HG03521 (cell line): Measurements from ENCODE around the gene FAAP24.
A peak's percentile ranks its signal among the peaks of the same experiment; 100 is the strongest.
"Not testable (repeated sequence)": the region's sequence is repeated elsewhere in the genome, so short reads cannot be mapped to it uniquely, and the experiment has no call there.

ENCODE experiments used
- ATAC-seq: cut with Tn5 transposase; IDR thresholded peaks from one replicate; pipeline ENCODE4 v1.9.1; 2021; ENCODE audit warnings: mild to moderate bottlenecking, moderate library complexity; ENCODE audit not compliant: unreplicated experiment

Gene FAAP24, protein sequence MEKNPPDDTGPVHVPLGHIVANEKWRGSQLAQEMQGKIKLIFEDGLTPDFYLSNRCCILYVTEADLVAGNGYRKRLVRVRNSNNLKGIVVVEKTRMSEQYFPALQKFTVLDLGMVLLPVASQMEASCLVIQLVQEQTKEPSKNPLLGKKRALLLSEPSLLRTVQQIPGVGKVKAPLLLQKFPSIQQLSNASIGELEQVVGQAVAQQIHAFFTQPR

DNA sequence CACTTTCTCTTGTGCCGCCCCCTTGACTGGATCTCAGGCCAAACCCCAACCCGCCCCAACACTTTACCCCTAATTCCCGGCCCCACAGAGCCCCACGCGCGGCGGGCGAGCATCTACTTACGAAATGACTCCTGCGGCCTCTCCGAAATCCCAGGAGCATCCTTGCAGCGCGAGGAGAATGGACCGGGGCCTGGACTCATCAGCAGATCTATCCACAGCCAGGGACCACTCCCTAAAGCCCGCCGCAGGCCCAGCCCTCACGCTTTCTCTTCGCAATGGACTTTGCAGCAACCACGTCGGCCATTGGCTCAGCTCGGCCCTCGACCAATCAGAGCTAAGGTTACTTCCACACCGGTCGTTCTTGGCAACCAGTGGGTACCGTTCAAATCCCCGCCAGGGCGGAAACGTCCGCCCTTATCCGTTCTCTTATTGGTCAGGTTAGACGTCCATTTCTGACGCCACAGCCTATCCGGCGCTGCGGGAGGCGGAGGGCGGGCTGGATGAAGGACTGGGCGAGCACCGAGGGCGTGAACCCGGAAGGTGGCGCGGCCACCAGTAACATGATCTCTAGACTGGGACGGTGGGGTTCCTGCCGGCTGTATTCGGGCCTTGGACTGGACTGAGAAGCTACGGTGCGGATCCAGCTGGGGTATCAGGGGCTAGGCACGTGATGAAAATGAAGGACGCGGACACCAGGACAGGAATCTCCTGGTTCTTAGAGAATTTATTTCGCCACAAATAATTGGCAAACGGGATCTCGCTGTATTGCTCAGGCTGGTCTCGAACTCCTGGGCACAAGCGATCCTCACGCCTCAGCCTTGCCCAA is at the start of gene FAAP24, which contains the start of gene CEP89:
FAAP24 (plus strand) TSS at position 528 of the 826 bp plus-strand sequence. CDS start 955 bp downstream, outside the sequence.
CEP89 (minus strand) TSS at position 244 of the 826 bp plus-strand sequence; CDS start at position 160, 84 bp downstream.
- ATAC-seq, result peak; percentile 98

DNA sequence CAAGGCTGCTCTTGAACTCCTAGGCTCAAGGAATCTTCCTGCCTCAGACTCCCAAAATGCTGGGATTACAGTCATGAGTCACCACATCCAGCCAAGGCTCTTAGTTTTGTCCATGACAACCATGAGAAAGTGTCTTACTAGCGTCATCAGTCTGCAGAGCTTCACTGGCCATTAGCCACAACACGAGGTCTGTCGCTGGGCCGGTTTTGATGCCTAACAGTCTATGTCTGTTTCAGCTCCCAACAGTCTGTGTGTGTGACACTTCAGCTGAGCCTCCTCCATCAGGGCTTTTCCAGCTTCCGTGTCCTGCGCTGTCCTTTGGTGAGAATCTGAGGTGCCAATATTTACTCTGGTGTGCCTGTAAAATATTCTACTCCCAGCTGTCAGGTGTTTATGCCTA is 47.8 kb upstream of the FAAP24 start:
- ATAC-seq, result no peak

DNA sequence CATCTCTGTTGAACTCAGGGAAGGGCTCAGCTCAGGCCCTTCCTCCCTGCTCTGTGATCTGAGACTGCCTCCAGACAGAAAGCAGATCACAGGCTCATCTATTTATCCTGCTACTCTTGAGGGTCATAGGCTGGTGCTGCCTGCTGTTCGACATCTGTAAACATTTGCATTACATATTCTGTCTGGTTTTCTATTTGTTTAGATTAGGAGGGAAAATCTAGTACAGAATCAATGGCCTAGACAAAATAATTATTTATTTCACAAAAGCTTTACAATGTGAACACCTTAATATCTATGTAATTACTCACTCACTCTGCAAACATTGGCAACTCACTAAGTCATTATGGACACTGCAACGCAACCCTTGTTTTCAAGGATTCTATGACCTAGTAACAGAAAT is 43.2 kb upstream of the FAAP24 start:
- ATAC-seq, result no peak

DNA sequence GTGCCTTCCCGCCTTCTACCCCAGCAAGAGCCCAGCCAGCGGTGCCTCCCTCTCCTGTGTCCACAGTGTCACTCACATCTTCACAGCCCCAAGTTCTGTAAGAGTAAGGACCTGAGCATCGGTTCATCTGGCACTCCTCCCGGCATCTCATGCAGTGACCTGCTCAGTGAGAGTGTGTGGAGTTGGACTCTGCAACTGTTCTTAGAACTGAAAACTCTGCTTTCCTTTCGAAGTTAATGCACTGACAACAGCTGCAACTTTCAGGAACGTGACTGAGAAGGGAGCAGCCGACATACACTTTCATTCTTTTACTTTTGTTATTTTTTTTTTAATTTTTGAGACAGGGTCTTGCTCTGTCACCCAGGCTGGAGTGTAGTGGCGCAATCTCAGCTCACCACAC is 41.5 kb upstream of the FAAP24 start:
- no peak for ATAC-seq

DNA sequence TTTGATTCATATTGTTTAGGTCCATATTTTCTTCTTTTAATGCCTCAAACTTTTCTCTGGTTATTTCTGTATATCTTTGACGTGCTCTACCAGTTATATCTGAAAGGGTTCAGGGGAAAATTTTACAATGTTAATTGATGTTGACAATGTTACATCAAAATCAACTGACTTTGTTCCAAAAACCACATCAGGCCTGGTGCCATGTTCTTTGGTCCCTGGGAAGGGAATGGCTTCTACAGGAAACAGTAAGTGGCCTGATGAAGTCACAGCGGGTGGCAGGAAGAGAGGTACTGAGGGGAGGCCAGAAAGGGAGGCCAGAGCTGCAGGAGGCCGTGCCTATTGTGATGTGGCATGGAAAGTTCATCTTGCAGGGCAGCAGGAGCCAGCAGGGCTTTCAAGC is 38.5 kb upstream of the FAAP24 start:
- no peak for ATAC-seq

DNA sequence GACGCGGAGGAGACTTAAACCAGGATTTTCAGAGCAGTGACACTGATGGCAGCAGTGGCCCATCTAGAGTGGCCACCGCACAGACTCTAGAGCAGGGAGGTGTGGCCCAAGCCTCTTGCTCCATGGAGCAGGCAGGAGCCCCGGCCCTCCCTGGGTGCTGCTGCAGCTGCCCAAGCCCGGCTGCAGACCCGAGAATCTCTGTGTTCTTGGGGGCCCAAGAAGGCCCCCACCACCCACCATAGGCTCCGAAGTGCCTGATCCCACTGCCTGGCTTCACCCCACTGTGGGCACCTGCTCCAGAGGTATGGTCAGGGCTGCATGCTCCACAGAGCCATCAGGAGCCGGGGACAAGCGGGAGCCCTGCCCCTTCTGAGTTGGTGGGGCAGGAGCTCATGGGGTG is 36.4 kb upstream of the FAAP24 start:
- no peak for ATAC-seq

DNA sequence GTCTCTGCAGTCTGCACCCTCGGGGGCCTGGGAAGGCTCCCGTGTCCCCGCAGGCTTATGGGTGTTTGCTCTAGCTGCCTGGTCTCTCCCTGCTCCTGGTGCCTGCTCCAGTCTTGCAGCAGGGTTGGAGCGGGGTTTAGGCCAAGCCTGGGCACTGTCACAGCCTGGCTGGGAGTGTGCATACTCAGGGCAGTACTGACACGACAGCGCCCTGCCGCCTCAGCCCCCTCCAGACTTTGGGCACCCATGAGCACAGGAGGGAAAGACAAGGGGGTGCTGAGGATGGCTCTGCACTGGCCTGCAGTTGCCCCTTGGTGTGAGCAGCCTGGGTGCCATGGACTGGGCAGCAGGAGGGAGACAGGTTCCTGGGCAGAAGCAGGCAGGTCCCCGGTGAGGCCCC is 36.0 kb upstream of the FAAP24 start:
- ATAC-seq, result no peak

DNA sequence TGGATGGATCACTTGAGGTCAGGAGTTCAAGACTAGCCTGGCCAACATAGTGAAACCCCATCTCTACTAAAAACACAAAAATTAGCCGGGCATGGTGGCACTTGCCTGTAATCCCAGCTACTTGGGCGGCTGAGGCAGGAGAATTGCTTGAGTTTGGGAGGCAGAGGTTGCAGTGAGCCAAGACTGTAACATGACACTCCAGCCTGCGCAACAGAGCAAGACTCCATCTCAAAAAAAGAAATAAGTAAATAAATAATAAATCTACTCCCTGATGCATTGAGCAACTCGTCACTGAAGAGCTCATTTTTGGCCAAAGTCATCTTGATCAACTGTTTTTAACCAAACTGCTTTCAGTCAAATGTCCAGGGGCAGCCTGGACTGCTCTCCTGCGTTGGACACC is 30.8 kb upstream of the FAAP24 start:
- not testable (repeated sequence) for ATAC-seq

DNA sequence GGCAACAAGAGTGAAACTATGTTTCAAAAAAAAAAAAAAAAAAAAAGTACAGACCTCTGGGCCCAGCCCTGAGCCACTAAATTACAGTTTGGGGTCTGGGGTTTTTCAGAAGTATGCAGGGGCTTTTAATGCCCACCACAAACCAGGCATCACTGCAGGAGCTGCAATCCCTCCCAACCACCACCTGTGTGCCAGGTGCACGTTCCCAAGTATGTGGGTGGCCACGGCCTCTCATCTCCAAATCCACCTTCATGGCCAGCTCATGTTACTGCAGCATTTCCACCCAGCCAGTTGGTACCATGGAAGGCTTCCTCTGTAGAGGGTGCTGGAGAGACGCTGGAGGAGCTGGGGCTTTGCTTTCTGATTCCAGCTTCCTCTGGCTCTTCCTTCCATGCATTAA is 26.8 kb upstream of the FAAP24 start:
- ATAC-seq, result no peak

DNA sequence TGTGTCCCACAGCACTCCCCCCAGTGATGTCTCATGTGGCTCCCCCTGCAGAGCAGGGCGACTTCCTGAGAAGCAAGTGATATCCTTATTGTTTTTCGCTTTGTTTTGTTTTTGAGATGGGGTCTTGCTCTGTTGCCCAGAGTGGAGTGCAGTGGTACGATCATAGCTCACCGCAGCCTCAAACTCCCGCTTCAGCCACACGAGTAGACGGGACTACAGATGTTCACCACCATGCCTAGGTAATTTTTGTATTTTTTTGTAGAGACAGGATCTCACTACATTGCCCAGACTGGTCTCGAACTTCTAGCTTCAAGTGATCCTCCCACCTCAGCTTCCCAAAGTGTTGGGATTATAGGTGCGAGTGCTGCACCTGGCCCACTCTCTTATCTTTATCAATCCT is 5.3 kb upstream of the FAAP24 start:
- ATAC-seq, result no peak

DNA sequence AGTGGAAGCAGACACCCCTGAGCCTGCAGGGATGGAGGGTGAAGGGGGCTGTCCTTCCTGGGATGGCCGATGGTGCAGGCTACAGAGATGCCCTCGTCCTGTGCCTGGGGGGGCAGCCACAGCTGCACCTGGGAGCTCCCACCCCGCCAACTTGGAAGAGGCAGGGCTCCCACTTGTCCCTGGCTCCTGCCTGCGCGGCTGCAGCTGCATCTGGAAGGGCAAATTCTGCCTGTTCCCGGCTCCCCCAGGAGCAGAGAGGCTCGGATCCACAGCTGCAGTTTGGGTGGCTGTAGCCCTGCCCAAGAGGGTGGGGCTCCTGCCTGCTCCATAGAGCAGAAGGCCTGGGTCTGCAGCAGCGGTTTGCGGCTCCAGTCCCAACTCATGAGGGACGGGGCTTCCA is 2.5 kb upstream of the FAAP24 start:
- ATAC-seq, result no peak

DNA sequence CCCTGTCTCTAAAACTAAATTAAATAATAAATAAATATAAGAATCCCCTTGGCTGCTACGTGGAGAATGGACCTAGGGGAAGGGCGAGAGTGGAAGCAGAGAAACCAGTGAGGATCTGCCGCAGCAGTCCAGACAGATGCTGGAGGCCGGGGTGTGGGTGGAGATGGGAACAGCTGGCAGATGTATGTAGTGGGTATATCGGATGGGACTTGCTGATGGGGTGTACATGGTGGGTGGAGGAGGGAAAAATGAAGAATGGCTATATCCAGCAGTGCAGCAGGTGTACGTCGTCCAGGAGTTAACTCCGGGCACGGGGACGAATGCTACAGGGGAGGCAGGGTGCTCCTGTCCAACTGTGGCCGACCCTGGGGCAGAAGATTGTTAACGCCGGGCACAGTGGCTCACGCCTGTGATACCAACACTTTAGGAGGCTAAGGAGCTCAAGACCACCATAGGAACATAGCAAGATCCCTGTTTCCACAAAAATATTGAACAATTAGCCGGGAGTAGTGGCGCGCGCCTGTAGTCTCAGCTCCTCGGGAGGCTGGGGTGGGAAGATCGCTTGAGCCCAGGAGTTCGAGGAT is 938 bp upstream of the FAAP24 start:
- ATAC-seq, result no peak

DNA sequence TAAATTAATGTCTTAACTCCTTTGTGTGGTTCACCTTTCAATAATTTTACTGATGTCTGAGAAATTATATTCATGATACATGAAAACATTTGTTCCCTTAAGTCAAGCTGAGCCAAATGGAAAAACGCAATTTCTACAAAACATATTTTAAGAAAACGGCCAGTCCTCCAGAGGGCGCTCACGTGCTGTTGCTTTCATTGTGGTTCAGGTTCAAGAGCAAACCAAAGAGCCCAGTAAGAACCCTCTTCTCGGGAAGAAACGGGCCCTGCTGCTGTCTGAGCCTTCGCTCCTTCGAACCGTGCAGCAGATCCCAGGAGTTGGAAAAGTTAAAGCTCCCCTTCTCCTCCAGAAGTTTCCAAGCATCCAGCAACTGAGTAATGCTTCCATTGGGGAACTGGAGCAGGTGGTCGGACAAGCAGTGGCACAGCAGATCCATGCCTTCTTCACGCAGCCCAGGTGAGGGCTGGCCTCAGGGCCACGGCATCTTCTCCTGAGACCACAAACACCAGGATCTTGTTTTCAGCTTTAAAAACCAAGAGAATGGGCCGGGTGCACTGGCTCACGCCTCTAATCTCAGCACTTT is 4.3 kb downstream of the FAAP24 start:
- no peak for ATAC-seq

DNA sequence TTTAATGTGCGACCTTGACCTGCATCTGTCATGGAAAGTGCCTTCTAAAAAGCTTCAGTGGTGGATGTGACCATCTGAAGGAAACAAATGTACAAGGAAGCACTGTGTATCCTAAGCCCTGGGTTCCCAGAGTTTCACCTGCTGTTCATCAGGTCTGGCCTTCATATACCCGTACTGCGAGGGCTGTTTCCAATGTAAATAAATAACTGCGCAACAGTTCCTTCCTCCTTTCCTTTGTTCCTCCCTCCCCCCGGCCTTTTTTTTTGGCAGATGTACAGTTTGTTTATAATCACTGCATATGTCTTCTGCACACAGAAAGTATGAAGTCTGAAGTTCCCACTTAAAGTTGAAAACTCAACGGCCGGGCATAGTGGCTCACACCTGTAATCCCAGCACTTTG is 5.2 kb downstream of the FAAP24 start:
- no peak for ATAC-seq

DNA sequence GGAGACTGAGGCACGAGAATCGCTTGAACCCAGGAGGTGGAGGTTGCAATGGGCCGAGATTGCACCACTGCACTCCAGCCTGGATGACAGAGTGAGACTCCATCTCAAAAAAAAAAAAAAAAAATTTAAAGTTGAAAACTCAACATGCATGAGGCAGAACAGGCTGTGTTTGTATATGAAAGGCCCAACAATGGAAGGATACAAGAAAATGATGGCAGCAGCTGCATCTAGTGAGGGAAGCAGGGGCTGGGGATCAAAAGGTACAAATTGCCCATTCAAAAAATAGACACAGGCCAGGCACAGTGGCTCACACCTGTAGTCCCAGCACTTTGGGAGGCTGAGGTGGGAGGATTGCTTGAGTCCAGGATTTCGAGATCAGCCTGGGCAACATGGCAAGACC is 5.8 kb downstream of the FAAP24 start:
- ATAC-seq, result not testable (repeated sequence)

DNA sequence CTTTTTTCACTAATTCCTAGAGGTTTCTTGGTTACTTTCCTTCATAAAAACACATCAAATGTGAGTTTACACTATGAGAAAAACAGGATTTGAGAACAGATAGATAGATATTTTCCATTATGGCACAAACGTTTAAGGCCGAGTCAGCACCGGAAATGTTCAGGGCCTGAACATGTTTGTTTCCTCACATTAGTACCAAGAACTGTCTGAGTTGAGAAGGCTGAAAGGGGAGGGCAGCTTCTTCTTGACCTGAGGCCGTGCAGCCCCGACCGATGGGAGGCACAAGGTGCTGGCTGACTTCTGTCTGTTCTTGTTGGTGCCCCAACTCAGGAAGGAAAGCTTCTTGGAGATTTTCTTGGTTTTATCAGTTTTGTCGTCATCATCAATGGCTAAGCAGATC is 7.8 kb downstream of the FAAP24 start:
- not testable (repeated sequence) for ATAC-seq

DNA sequence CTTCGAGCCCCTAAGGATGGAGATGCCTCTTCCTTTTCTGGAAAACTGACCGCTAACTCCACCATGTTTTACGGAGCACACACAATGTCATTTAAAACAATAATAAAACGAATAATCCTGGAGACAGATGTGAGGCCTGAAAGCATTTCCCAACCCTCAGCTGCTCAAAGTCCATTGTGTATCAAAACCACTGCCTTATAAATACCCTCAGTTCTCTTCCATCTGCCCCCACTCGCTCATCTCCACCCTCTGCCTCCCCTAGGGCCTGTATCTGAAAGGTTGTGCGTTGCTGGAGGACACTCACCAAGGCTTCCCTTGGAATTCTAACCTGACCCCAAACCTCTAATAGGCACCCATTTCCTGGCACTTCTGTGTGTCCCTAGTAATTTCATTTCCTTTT is 10.4 kb downstream of the FAAP24 start:
- not testable (repeated sequence) for ATAC-seq

DNA sequence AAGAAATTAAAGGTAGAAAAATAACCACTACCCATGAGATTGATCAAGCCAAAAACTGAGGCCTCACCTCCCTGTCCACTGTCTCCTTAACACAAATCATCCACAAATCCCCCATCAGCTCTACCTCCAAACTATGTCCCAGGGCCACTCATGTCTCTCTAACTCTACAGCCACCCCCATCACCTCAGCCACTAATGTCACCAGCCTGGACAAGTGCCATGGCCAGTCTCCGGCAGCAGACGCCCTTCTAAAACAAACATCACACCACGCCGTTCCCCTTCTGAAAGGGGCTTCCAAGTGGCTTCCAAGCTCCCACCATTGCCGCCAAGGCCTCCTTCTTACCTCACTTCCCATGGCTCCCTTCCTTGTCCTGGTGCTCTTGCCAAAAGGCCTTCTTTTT is 16.2 kb downstream of the FAAP24 start:
- not testable (repeated sequence) for ATAC-seq

DNA sequence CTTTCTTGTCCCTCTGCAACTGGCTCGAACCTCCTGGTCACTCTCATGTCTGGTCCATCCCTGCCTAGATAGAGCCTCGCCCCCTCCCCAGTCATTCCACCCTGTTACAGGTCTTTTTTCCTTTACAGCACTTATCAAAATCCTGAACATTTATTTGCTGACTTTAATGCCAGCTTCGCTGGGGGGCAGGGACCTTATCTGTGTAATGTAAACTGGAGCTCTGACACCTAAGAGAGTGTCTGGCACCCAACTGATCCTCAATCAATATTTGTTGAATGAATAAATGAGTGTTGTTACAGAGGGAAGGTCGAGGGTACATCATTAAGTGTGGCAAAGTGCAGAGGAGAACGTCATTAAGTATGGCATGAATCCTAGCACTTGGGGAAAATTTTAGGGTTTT is 16.7 kb downstream of the FAAP24 start:
- no peak for ATAC-seq

DNA sequence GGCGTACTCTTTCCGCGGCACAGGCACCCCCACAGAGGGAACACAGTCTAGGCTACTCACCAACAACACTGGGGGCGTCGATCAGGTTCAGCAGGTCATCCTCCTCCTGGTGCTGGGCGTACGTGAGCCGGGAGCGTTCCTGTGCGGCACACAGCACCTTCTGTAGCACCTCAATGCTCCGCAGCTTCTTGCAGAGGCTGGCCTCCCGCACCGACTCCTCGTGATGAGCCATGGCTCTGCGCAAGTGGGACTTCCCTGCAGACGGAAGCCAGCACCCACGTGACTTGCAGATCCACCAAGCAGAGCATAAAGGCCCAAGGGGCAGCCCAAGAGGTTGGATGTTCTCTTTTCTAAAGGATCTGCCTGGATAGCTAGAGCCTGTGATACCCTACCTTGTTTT is 23.9 kb downstream of the FAAP24 start:
- not testable (repeated sequence) for ATAC-seq

DNA sequence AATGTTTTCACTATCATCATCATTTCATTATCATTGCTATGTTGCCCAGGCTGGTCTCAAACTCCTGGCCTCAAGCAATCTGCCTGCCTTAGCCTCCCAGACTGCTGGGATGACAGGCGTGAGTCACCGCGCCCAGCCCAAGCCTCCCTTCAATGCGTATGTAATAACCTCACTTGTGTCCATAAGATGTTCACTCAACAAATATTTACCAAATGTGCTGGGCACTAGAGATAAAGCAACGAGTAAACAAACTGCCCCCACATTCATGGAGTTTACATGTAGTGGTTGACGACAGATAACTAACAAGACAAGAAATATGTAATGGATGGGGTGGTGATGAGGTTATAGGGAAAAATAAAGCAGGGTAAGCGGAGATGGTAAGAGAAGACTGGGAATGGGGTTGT is 25.0 kb downstream of the FAAP24 start:
- ATAC-seq, result not testable (repeated sequence)
